Measurements from ENCODE around the gene PALLD.

The PALLD gene

GRCh38 chr4:168857546-168858314 is 360.9 kb downstream of the PALLD start:
- no peak for TF ChIP-seq POU2F2 (IDR thresholded peaks at IDR 0.05; ENCODE audit: low read depth, low read length)
- TF ChIP-seq POLR2AphosphoS5 (IDR thresholded peaks at IDR 0.05; ENCODE audit: low read depth, low read length), result no peak
- no peak for TF ChIP-seq TAF1 (IDR thresholded peaks at IDR 0.05; ENCODE audit: low read depth, low read length)
- TF ChIP-seq POLR2A (IDR thresholded peaks at IDR 0.05; ENCODE audit: low read depth, low read length), result no peak
- no peak for TF ChIP-seq PAX5 (IDR thresholded peaks at IDR 0.05; ENCODE audit: insufficient read depth, low read length, severe bottlenecking)
- TF ChIP-seq SPI1 (IDR thresholded peaks at IDR 0.05; ENCODE audit: low read depth, low read length), result no peak
- FAIRE-seq, result no peak
- no peak for DNase-seq (ENCODE audit: insufficient read length, low spot score)

GRCh38 chr4:168859100-168859499 is 362.2 kb downstream of the PALLD start:
- DNase-seq (ENCODE audit: insufficient read length, low spot score) (no peak), FAIRE-seq (no peak)
- TF ChIP-seq SPI1 (IDR thresholded peaks at IDR 0.05; ENCODE audit: low read depth, low read length), result no peak
- no peak for TF ChIP-seq POU2F2 (IDR thresholded peaks at IDR 0.05; ENCODE audit: low read depth, low read length)
- no peak for TF ChIP-seq PAX5 (IDR thresholded peaks at IDR 0.05; ENCODE audit: insufficient read depth, low read length, severe bottlenecking)
- TF ChIP-seq POLR2A (IDR thresholded peaks at IDR 0.05; ENCODE audit: low read depth, low read length), result no peak
- no peak for TF ChIP-seq TAF1 (IDR thresholded peaks at IDR 0.05; ENCODE audit: low read depth, low read length)
- no peak for TF ChIP-seq POLR2AphosphoS5 (IDR thresholded peaks at IDR 0.05; ENCODE audit: low read depth, low read length)

GRCh38 chr4:168859888-168860694 is 363.2 kb downstream of the PALLD start:
- FAIRE-seq, result peak; percentile 48
- TF ChIP-seq PAX5 (IDR thresholded peaks at IDR 0.05; ENCODE audit: insufficient read depth, low read length, severe bottlenecking) (peak; percentile 75), POLR2AphosphoS5 (IDR thresholded peaks at IDR 0.05; ENCODE audit: low read depth, low read length) (no peak), SPI1 (IDR thresholded peaks at IDR 0.05; ENCODE audit: low read depth, low read length) (no peak), POU2F2 (IDR thresholded peaks at IDR 0.05; ENCODE audit: low read depth, low read length) (0 out of 2 replicates have a peak, but pooled peaks have one; percentile 18), TAF1 (IDR thresholded peaks at IDR 0.05; ENCODE audit: low read depth, low read length) (no peak), POLR2A (IDR thresholded peaks at IDR 0.05; ENCODE audit: low read depth, low read length) (no peak)
- DNase-seq (ENCODE audit: insufficient read length, low spot score), result no peak

- TF ChIP-seq PAX5 (IDR thresholded peaks at IDR 0.05; ENCODE audit: insufficient read depth, low read length, severe bottlenecking) (no peak), TAF1 (IDR thresholded peaks at IDR 0.05; ENCODE audit: low read depth, low read length) (no peak), POLR2AphosphoS5 (IDR thresholded peaks at IDR 0.05; ENCODE audit: low read depth, low read length) (no peak), POU2F2 (IDR thresholded peaks at IDR 0.05; ENCODE audit: low read depth, low read length) (no peak), SPI1 (IDR thresholded peaks at IDR 0.05; ENCODE audit: low read depth, low read length) (no peak)
- FAIRE-seq (no peak), DNase-seq (ENCODE audit: insufficient read length, low spot score) (no peak)
Observed at GRCh38 chr4:168860827-168861226, 364.0 kb downstream of the PALLD start.

GRCh38 chr4:168863719-168864647 is 367.1 kb downstream of the PALLD start:
- no peak for TF ChIP-seq SPI1 (IDR thresholded peaks at IDR 0.05; ENCODE audit: low read depth, low read length)
- no peak for TF ChIP-seq POLR2AphosphoS5 (IDR thresholded peaks at IDR 0.05; ENCODE audit: low read depth, low read length)
- no peak for TF ChIP-seq POLR2A (IDR thresholded peaks at IDR 0.05; ENCODE audit: low read depth, low read length)
- TF ChIP-seq PAX5 (IDR thresholded peaks at IDR 0.05; ENCODE audit: insufficient read depth, low read length, severe bottlenecking), result no peak
- no peak for TF ChIP-seq TAF1 (IDR thresholded peaks at IDR 0.05; ENCODE audit: low read depth, low read length)
- TF ChIP-seq POU2F2 (IDR thresholded peaks at IDR 0.05; ENCODE audit: low read depth, low read length), result no peak
- no peak for FAIRE-seq
- no peak for DNase-seq (ENCODE audit: insufficient read length, low spot score)

GRCh38 chr4:168864821-168865541 is 368.1 kb downstream of the PALLD start:
- TF ChIP-seq PAX5 (IDR thresholded peaks at IDR 0.05; ENCODE audit: insufficient read depth, low read length, severe bottlenecking), result no peak
- no peak for TF ChIP-seq POLR2AphosphoS5 (IDR thresholded peaks at IDR 0.05; ENCODE audit: low read depth, low read length)
- TF ChIP-seq SPI1 (IDR thresholded peaks at IDR 0.05; ENCODE audit: low read depth, low read length), result no peak
- TF ChIP-seq POU2F2 (IDR thresholded peaks at IDR 0.05; ENCODE audit: low read depth, low read length), result no peak
- TF ChIP-seq POLR2A (IDR thresholded peaks at IDR 0.05; ENCODE audit: low read depth, low read length), result no peak
- TF ChIP-seq TAF1 (IDR thresholded peaks at IDR 0.05; ENCODE audit: low read depth, low read length), result no peak
- FAIRE-seq, result no peak
- DNase-seq (ENCODE audit: insufficient read length, low spot score), result no peak

- no peak for FAIRE-seq
- no peak for TF ChIP-seq POLR2AphosphoS5 (IDR thresholded peaks at IDR 0.05; ENCODE audit: low read depth, low read length)
- no peak for TF ChIP-seq TAF1 (IDR thresholded peaks at IDR 0.05; ENCODE audit: low read depth, low read length)
- TF ChIP-seq SPI1 (IDR thresholded peaks at IDR 0.05; ENCODE audit: low read depth, low read length), result no peak
- TF ChIP-seq POU2F2 (IDR thresholded peaks at IDR 0.05; ENCODE audit: low read depth, low read length), result no peak
- TF ChIP-seq PAX5 (IDR thresholded peaks at IDR 0.05; ENCODE audit: insufficient read depth, low read length, severe bottlenecking), result no peak
- no peak for TF ChIP-seq POLR2A (IDR thresholded peaks at IDR 0.05; ENCODE audit: low read depth, low read length)
- no peak for DNase-seq (ENCODE audit: insufficient read length, low spot score)
Observed at GRCh38 chr4:168865854-168866253, 369.0 kb downstream of the PALLD start.

GRCh38 chr4:168866635-168867034 is 369.8 kb downstream of the PALLD start:
- no peak for FAIRE-seq
- TF ChIP-seq PAX5 (IDR thresholded peaks at IDR 0.05; ENCODE audit: insufficient read depth, low read length, severe bottlenecking) (no peak), SPI1 (IDR thresholded peaks at IDR 0.05; ENCODE audit: low read depth, low read length) (no peak), POLR2AphosphoS5 (IDR thresholded peaks at IDR 0.05; ENCODE audit: low read depth, low read length) (no peak), TAF1 (IDR thresholded peaks at IDR 0.05; ENCODE audit: low read depth, low read length) (no peak), POU2F2 (IDR thresholded peaks at IDR 0.05; ENCODE audit: low read depth, low read length) (no peak), POLR2A (IDR thresholded peaks at IDR 0.05; ENCODE audit: low read depth, low read length) (no peak)
- DNase-seq (ENCODE audit: insufficient read length, low spot score), result no peak

Measured in GM12891 (cell line).